ENCODE data around the gene CAD. TPM values are rescaled to one million over a fixed set of nuclear protein-coding genes. Genes with fewer than 3 reads are reported as not detected.

The CAD gene
- polyA plus RNA-seq, 1 donor from 2014 or later: 14.2 TPM

GRCh38 chr2:27242614-27242951, 25.4 kb downstream of the CAD start:
- Histone ChIP-seq H3K4me3 (ENCODE audit: low read length) (no peak overlapping the region), H4K20me1 (ENCODE audit: insufficient read depth) (no peaks in the 10 kb centered on the region), H3K9me2 (ENCODE audit: insufficient read depth, low read length) (no peaks in the 10 kb centered on the region), H2AFZ (ENCODE audit: low read depth, low read length) (no peak overlapping the region), H3K4me2 (ENCODE audit: low read length) (no peak overlapping the region), H3F3A (ENCODE audit: insufficient read depth, low read length, poor library complexity, severe bottlenecking) (no peaks in the 10 kb centered on the region), H3K79me2 (replicated peaks; ENCODE audit: insufficient read depth, low read length) (no peaks in the 10 kb centered on the region), H3K9ac (ENCODE audit: low read length) (no peak overlapping the region), H3K9me3 (ENCODE audit: low read length) (no peaks in the 10 kb centered on the region), H3K27ac (ENCODE audit: low read length) (no peak overlapping the region), H3K36me3 (ENCODE audit: insufficient read depth, low read length) (no peaks in the 10 kb centered on the region), H3K27me3 (ENCODE audit: insufficient read depth, low read depth, low read length) (no peaks in the 10 kb centered on the region)
- TF ChIP-seq EZH2 (IDR thresholded peaks at IDR 0.05; ENCODE audit: borderline replicate concordance, insufficient read depth, low read length, poor library complexity, severe bottlenecking) (no peak), POLR2AphosphoS5 (IDR thresholded peaks at IDR 0.05) (no peak), SMC3 (conservative IDR thresholded peaks at IDR 0.05; ENCODE audit: poor library complexity) (no peak), RAD21 (conservative IDR thresholded peaks at IDR 0.05) (no peak), REST (IDR thresholded peaks at IDR 0.05; ENCODE audit: borderline replicate concordance) (no peak), MXI1 (conservative IDR thresholded peaks at IDR 0.05; ENCODE audit: poor library complexity, severe bottlenecking) (no peak), CTCF (IDR thresholded peaks at IDR 0.05; ENCODE audit: poor library complexity, severe bottlenecking) (no peak), EP300 (conservative IDR thresholded peaks at IDR 0.05; ENCODE audit: poor library complexity, severe bottlenecking) (no peak), TAF1 (IDR thresholded peaks at IDR 0.05; ENCODE audit: low read depth) (no peak)

- Histone ChIP-seq H3K27ac (ENCODE audit: low read length) (no peak overlapping the region), H3K4me3 (ENCODE audit: low read length) (no peak overlapping the region), H3K4me2 (ENCODE audit: low read length) (no peak overlapping the region), H3F3A (ENCODE audit: insufficient read depth, low read length, poor library complexity, severe bottlenecking) (no peaks in the 10 kb centered on the region), H3K9me2 (ENCODE audit: insufficient read depth, low read length) (no peaks in the 10 kb centered on the region), H2AFZ (ENCODE audit: low read depth, low read length) (no peak overlapping the region), H3K36me3 (ENCODE audit: insufficient read depth, low read length) (no peaks in the 10 kb centered on the region), H3K27me3 (ENCODE audit: insufficient read depth, low read depth, low read length) (no peaks in the 10 kb centered on the region), H4K20me1 (ENCODE audit: insufficient read depth) (no peaks in the 10 kb centered on the region), H3K9ac (ENCODE audit: low read length) (no peak overlapping the region), H3K79me2 (replicated peaks; ENCODE audit: insufficient read depth, low read length) (no peaks in the 10 kb centered on the region), H3K9me3 (ENCODE audit: low read length) (no peaks in the 10 kb centered on the region)
- no peak for TF ChIP-seq TAF1 (IDR thresholded peaks at IDR 0.05; ENCODE audit: low read depth)
- no peak for TF ChIP-seq EZH2 (IDR thresholded peaks at IDR 0.05; ENCODE audit: borderline replicate concordance, insufficient read depth, low read length, poor library complexity, severe bottlenecking)
- TF ChIP-seq MXI1 (conservative IDR thresholded peaks at IDR 0.05; ENCODE audit: poor library complexity, severe bottlenecking): no peak
These were observed 26.4 kb downstream of the CAD start for GRCh38 chr2:27243391-27244130.

Data from neural cell (in vitro differentiated cells).